ENCODE measurements around the gene PPM1N.

Gene PPM1N

DNA sequence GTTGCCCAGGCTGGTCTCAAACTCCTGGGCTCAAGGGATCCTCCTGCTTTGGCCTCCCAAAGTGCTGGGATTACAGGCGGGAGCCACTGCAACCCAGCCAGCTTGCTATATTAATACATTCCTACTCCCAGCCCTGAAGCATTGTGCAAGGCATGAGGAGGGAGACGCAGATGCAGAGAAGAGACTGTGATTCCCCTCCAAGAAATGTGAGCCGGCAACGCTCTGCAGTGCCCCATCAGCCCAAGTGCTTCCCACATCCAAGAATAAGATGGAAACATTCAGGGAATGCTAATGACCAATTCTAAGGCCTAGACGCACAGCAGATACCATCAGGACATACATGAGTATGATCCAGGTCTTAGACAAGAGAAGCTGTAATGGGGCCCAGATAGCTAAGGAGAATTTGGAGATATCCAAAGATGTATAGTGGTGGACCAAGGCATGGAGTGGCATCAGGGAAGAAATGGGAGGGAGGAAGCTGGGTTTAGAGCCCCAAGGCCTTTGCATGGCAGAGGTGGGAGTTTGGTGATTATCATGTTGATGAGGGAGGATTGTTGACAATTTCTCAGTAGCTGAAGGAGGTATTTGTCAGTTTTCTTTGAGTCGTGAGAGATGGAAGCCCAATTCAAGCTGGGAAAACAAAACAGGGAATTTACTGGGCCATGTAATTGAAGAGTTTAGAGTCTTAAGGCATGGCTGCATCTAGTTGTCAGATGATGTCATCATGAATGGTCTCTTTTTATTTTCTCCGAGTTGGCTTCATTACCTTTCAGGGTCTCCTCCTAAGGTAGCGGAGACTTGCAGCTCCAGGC lies 2.9 kb downstream of the PPM1N start:
- no peak for DNase-seq (ENCODE audit: low spot score)
- TF ChIP-seq, protein P1, sequence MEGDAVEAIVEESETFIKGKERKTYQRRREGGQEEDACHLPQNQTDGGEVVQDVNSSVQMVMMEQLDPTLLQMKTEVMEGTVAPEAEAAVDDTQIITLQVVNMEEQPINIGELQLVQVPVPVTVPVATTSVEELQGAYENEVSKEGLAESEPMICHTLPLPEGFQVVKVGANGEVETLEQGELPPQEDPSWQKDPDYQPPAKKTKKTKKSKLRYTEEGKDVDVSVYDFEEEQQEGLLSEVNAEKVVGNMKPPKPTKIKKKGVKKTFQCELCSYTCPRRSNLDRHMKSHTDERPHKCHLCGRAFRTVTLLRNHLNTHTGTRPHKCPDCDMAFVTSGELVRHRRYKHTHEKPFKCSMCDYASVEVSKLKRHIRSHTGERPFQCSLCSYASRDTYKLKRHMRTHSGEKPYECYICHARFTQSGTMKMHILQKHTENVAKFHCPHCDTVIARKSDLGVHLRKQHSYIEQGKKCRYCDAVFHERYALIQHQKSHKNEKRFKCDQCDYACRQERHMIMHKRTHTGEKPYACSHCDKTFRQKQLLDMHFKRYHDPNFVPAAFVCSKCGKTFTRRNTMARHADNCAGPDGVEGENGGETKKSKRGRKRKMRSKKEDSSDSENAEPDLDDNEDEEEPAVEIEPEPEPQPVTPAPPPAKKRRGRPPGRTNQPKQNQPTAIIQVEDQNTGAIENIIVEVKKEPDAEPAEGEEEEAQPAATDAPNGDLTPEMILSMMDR (IDR thresholded peaks at IDR 0.05; ENCODE audit: extremely low read depth, missing control alignments), result no peak

DNA sequence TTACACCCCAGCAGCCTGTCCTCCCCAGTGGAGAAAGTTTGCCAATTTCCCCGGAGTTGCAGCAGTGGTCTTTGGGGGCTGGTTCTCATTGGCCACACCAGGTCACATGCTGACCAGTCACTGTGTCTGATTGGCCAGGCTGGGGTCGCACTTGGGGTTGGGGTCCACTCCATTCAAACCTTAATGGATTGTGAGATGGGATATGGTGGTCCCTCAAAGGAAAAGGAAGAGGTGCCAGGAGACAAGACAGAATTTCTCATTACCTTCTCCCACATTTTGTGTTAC lies 3.4 kb downstream of the PPM1N start:
- TF ChIP-seq, protein P1 (IDR thresholded peaks at IDR 0.05; ENCODE audit: extremely low read depth, missing control alignments), result no peak
- DNase-seq (ENCODE audit: low spot score), result no peak

DNA sequence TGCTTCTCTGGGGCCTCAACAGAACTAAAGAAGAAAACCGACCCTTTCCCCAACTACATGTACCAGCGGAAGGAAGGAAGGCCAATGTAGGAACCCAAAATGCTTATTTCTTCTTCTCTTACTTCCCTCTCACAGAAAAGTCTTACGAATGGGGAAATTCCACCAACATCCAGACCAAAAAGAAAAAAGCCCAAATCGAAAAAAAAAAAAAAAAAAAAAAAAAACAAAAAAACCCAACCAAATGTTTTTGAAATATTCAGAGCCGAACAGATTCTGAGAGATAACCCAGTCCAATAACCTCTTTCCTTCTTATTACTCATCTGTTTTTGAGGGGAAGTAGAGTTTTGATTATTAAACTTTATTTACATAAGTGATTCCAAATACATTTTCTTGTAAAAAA lies 3.9 kb downstream of the PPM1N start:
- TF ChIP-seq, protein P1 (IDR thresholded peaks at IDR 0.05; ENCODE audit: extremely low read depth, missing control alignments), result no peak
- DNase-seq (ENCODE audit: low spot score), result peak; percentile 10

- DNase-seq (ENCODE audit: low spot score), result no peak
- TF ChIP-seq, protein P1 (IDR thresholded peaks at IDR 0.05; ENCODE audit: extremely low read depth, missing control alignments), result no peak
These were observed 5.7 kb downstream of the PPM1N start for GRCh38 chr19:45503909-45504308.

- no peak for DNase-seq (ENCODE audit: low spot score)
- TF ChIP-seq, protein P1 (IDR thresholded peaks at IDR 0.05; ENCODE audit: extremely low read depth, missing control alignments), result no peak
These were observed 7.1 kb downstream of the PPM1N start for GRCh38 chr19:45505151-45505995.

DNA sequence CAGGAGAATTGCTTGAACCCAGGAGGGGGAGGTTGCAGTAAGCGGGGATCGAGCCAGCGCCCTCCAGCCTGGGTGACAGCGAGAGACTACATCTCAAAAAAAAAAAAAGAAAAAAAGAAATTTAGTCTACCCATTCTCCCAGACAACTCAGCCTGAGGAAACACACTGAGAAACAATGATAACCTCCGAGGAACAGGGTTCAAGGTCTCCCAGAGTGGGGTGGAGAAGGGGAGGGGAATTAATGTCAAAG lies 7.7 kb downstream of the PPM1N start:
- no peak for DNase-seq (ENCODE audit: low spot score)
- TF ChIP-seq, protein P1 (IDR thresholded peaks at IDR 0.05; ENCODE audit: extremely low read depth, missing control alignments), result no peak

- peak; percentile 94 for DNase-seq (ENCODE audit: low spot score)
- TF ChIP-seq, protein P1 (IDR thresholded peaks at IDR 0.05; ENCODE audit: extremely low read depth, missing control alignments), result peak; percentile 62
These were observed 8.2 kb downstream of the PPM1N start for GRCh38 chr19:45506246-45506988.
